ENCODE data around the gene SLC12A7.
"Not testable (repeated sequence)": the region's sequence is repeated elsewhere in the genome, so short reads cannot be mapped to it uniquely, and the experiment has no call there.

SLC12A7 gene

GRCh38 chr5:1006656-1007071, 105.2 kb downstream of the SLC12A7 start:
- no peak for DNase-seq (ENCODE audit: low read depth)

GRCh38 chr5:1005904-1006655, 105.8 kb downstream of the SLC12A7 start:
- no peak for DNase-seq (ENCODE audit: low read depth)

DNA sequence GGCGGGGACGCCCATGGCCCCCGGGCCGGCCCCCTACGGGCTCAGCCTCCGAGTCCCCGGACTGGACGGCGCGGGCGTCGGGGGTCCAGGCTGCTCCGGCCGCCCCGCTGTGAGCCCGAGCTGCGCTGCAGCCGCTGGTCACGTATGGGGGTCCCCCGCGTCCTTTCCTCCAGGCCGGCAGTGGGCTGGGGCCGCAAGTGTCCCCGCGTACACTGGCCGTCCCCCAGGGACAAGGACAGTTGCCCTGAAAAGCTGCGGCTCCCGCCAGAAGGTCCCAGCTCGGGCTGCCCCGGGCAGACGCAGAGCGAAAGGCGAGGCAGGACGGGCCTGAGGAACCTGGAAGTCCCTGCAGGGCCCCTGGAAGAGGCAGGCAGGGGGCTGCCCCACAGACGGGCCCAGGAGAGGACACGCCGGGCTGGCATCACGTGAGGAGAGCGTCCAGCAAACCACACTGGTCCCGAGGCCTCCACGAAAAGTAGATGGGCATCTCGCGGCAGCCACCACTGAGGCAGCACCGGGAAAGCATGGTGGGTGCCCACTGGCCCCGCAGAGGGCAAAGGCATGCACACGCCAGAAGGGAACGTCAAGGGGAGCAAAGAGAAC, 106.5 kb downstream of the SLC12A7 start:
- no peak for DNase-seq (ENCODE audit: low read depth)

GRCh38 chr5:1004461-1005248, 107.2 kb downstream of the SLC12A7 start:
- DNase-seq (ENCODE audit: low read depth), result peak; percentile 33

DNA sequence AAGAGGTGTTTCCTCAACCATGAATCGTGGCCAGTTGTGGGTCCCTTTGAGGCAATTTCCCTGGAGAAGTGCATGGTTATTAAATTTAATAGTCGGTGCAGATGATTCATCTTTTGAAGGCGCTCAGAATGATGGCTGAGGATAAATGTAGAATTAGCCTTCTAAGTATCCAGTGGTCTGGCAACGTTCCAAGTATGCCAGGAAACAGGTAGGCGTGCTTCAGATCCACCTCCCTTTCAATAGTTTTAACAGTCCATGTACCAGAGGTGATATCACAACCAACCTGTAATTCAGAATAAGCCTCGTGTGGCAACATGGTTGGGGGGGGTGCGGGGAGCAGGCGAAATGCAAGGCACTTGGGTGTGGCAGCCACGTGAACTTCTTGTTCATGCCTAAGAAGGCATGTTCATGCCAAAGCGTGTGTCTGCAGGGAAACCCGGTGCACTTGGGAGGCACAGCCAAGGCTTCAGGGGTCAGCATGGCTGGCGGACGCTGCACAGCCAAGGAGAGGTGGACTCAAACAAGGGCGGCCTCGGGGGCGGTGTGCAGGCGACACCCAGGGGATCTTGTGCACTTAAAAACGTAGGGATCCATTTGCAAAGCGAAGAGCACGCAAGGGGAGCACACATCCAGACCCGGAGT, 108.4 kb downstream of the SLC12A7 start:
- no peak for DNase-seq (ENCODE audit: low read depth)

DNA sequence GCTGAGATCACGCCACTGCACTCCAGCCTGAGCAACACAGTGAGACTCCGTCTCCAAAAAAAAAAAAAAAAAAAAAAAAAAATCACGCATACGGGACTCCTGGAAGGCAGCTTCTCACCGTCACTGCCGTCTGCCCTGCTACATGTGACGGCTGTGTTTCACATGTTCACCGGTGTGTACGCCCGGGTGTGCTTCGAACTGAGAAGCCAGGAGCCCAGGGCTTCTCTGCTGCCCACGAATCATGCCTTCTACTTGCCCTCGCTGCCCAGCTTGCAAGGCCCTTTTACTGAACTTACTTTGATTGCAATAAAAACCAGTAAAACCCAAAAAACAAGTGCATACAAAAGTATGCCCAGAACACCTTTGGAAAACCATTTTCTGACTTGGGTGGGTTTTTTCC, 109.0 kb downstream of the SLC12A7 start:
- no peak for DNase-seq (ENCODE audit: low read depth)

GRCh38 chr5:1002271-1002546, 109.7 kb downstream of the SLC12A7 start:
- no peak for DNase-seq (ENCODE audit: low read depth)

GRCh38 chr5:1001406-1002270, 110.2 kb downstream of the SLC12A7 start:
- DNase-seq (ENCODE audit: low read depth), result no peak

- DNase-seq (ENCODE audit: low read depth), result not testable (repeated sequence)
These were observed 111.0 kb downstream of the SLC12A7 start for GRCh38 chr5:1000831-1001230.

Data from activated T-cell treated with anti-CD3 and anti-CD28 coated beads for 1 hour (primary cell).